Kidney tubule cell (primary cell): ENCODE data around the gene KCNH8.
"Not testable (repeated sequence)": the region's sequence is repeated elsewhere in the genome, so short reads cannot be mapped to it uniquely, and the experiment has no call there.

Source experiments
- DNase-seq: peaks from one replicate; pipeline ENCODE4 v3.0.0-alpha.2; 2018; ENCODE audit warnings: low spot score

Gene KCNH8

GRCh38 chr3:19173945-19174344 lies 25.6 kb downstream of the KCNH8 start:
- no peak for DNase-seq

GRCh38 chr3:19183584-19183983 lies 35.3 kb downstream of the KCNH8 start:
- no peak for DNase-seq

GRCh38 chr3:19190126-19190525 lies 41.8 kb downstream of the KCNH8 start:
- DNase-seq, result no peak

GRCh38 chr3:19190602-19191001 lies 42.3 kb downstream of the KCNH8 start:
- no peak for DNase-seq

- no peak for DNase-seq
These were observed 50.8 kb downstream of the KCNH8 start for GRCh38 chr3:19199131-19199530.

- no peak for DNase-seq
These were observed 54.0 kb downstream of the KCNH8 start for GRCh38 chr3:19202303-19202702.

GRCh38 chr3:19202754-19203153 lies 54.4 kb downstream of the KCNH8 start:
- DNase-seq, result no peak

GRCh38 chr3:19206540-19206939 lies 58.2 kb downstream of the KCNH8 start:
- DNase-seq, result no peak

- no peak for DNase-seq
These were observed 65.4 kb downstream of the KCNH8 start for GRCh38 chr3:19213603-19214220.

- DNase-seq, result no peak
These were observed 67.1 kb downstream of the KCNH8 start for GRCh38 chr3:19215427-19215826.

GRCh38 chr3:19216669-19217337 lies 68.5 kb downstream of the KCNH8 start:
- no peak for DNase-seq

- no peak for DNase-seq
These were observed 72.0 kb downstream of the KCNH8 start for GRCh38 chr3:19220311-19220710.

GRCh38 chr3:19221081-19221480 lies 72.8 kb downstream of the KCNH8 start:
- peak; percentile 25 for DNase-seq

- DNase-seq, result no peak
These were observed 78.2 kb downstream of the KCNH8 start for GRCh38 chr3:19226479-19226878.

GRCh38 chr3:19228167-19228566 lies 79.9 kb downstream of the KCNH8 start:
- no peak for DNase-seq

GRCh38 chr3:19229086-19229485 lies 80.8 kb downstream of the KCNH8 start:
- no peak for DNase-seq

GRCh38 chr3:19229881-19230280 lies 81.6 kb downstream of the KCNH8 start:
- not testable (repeated sequence) for DNase-seq

GRCh38 chr3:19231792-19232461 lies 83.6 kb downstream of the KCNH8 start:
- DNase-seq, result no peak

- DNase-seq, result no peak
These were observed 84.3 kb downstream of the KCNH8 start for GRCh38 chr3:19232566-19232965.

GRCh38 chr3:19233882-19234784 lies 85.8 kb downstream of the KCNH8 start:
- DNase-seq, result not testable (repeated sequence)

- no peak for DNase-seq
These were observed 99.8 kb downstream of the KCNH8 start for GRCh38 chr3:19248143-19248542.

GRCh38 chr3:19248767-19249166 lies 100.5 kb downstream of the KCNH8 start:
- no peak for DNase-seq
